BJ (cell line): ENCODE results near the gene TMEM255A. TPM values are rescaled to one million over a fixed set of nuclear protein-coding genes. Genes with fewer than 3 reads are reported as not detected.

Source experiments
- CTCF ChIA-PET: fragments of 350-600 bp; formaldehyde crosslinking; extraction: SDS; loops from one replicate; lab custom pipeline; 2021; ENCODE audit warnings: antibody characterized with exemption, inconsistent platforms; lab: Yijun Ruan, JAX
- POLR2A ChIA-PET: fragments of 300-600 bp; sonication (Branson Sonifier 250); formaldehyde crosslinking; extraction: SDS; loops from one replicate; lab custom pipeline; 2021; ENCODE audit warnings: antibody characterized with exemption; lab: Charles Lee
- DNase-seq: peaks from one replicate; pipeline ENCODE4 v3.0.0-alpha.2; 2011; ENCODE audit warnings: low read depth
- H3K27me3 ChIP-seq: 2 replicates; pipeline ENCODE4 v1.6.0; 2011; ENCODE audit warnings: low read length; ENCODE audit not compliant: control insufficient read depth, insufficient read depth
- H3K36me3 ChIP-seq: 2 replicates; pipeline ENCODE4 v1.5.1; 2011; ENCODE audit warnings: low read length; ENCODE audit not compliant: control insufficient read depth, insufficient read depth
- H3K4me3 ChIP-seq: 2 replicates; pipeline ENCODE4 v1.5.1; 2011; ENCODE audit warnings: low read depth, mild to moderate bottlenecking, control low read depth, low read length
- CTCF ChIP-seq: IDR thresholded peaks from 2 replicates; pipeline ENCODE4 v1.5.1; 2011; ENCODE audit warnings: low read depth, mild to moderate bottlenecking, control low read depth, inconsistent platforms, low read length, moderate library complexity; ENCODE audit not compliant: insufficient read depth
- polyA plus RNA-seq: library from polyadenylated mRNA; depleted of rRNA; stranded (reverse); fragments of >200 nt; gene quantifications from 2 replicates; pipeline ENCODE4 v1.2.3, GENCODE V29; 2011; rRNA removed

TMEM255A gene
- polyA plus RNA-seq, 1 experiment, result 0.10 TPM

- ChIA-PET CTCF (interaction anchor here (4.9 kb wide), 1 partner anchor 11 kb away, joined by 19 read pairs; no protein-coding TSS in a partner anchor), POLR2A (no interaction called here)
- no peaks in the 10 kb centered on the region for H3K27me3 ChIP-seq
- no peak for DNase-seq
- H3K36me3 ChIP-seq, result no peaks in the 10 kb centered on the region
- no peak overlapping the region for H3K4me3 ChIP-seq
- no peak for TF ChIP-seq CTCF
Observed at GRCh38 chrX:120224388-120224787, 86.9 kb downstream of the TMEM255A start.

GRCh38 chrX:120223374-120223773 is 87.9 kb downstream of the TMEM255A start:
- ChIA-PET CTCF (interaction anchor here (1.3 to 4.9 kb wide), 2 partner anchors 9 to 10 kb away, joined by 3 to 19 read pairs; no protein-coding TSS in a partner anchor), POLR2A (no interaction called here)
- Histone ChIP-seq H3K27me3 (no peaks in the 10 kb centered on the region), H3K4me3 (no peak overlapping the region), H3K36me3 (no peaks in the 10 kb centered on the region)
- DNase-seq, result no peak
- no peak for TF ChIP-seq CTCF

DNA sequence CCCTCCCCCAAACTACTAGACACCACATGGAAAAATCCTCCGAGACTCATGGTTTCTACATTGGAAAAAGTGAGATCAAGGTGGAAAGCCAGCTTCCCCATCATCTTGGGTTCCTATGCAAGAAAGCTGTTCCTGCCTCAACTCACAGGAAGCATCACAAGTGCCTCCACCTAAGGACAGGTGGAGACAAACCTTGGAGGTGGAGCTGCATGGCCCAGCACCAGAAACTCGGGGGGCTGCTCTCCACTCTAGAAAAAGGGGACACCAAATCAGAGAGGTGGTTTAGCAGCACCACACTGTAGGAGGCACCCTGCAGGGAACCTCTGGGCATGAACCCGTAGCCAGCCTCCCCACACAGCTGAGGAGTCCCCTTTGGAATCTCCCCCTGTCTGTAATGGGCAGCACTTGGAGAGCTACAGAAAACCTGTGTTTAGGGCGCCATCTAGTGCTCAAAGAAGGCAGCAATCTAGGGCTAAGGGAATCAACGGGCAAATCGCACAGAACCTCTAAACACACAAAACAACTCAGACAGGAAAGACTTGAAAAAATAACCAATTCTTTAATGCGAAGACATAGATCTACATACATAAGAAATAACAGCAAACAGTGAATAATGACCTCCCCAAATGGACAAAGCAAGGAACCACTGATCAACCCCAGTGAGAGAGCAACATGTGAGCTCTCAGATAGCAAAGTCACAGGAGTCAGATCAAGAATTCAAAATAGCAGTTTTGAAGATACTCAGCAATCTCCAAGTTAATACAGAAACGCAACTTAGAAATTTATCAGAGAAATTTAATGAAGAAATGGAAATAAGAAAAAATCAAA is 97.6 kb downstream of the TMEM255A start:
- peak; percentile 0 for DNase-seq
- peak; percentile 81 for TF ChIP-seq CTCF
- H3K27me3 ChIP-seq, result no peaks in the 10 kb centered on the region

More for the DNA sequence above, 97.6 kb downstream of the TMEM255A start:
- Histone ChIP-seq H3K4me3 (no peak overlapping the region), H3K36me3 (no peaks in the 10 kb centered on the region)
- CTCF ChIA-PET, result interaction anchor here (0.5 to 2.6 kb wide), 14 partner anchors 9 to 697 kb away, joined by 3 to 19 read pairs (median 3); no protein-coding TSS in a partner anchor
- POLR2A ChIA-PET, result no interaction called here

Other genes with a start within 250 kb of the TMEM255A start
- gene RHOXF2B, start 233.8 kb downstream of the TMEM255A start, polyA plus RNA-seq, result not detected in 2 replicates
- not detected in 2 replicates for gene RHOXF1, start 195.5 kb downstream of the TMEM255A start, polyA plus RNA-seq
- not detected in 2 replicates for gene RHOXF2, start 152.8 kb downstream of the TMEM255A start, polyA plus RNA-seq
- gene ZBTB33, start 60.6 kb downstream of the TMEM255A start, polyA plus RNA-seq, result 2.2 and 4.6 TPM in 2 replicates
- gene ATP1B4, start 50.6 kb upstream of the TMEM255A start, polyA plus RNA-seq, result not detected in 2 replicates
- gene LAMP2, start 157.8 kb upstream of the TMEM255A start, polyA plus RNA-seq, result 70.7 and 121 TPM in 2 replicates
- 107 and 114 TPM in 2 replicates for gene CUL4B, start 249.5 kb upstream of the TMEM255A start, polyA plus RNA-seq